SK-MEL-5 (cell line): ENCODE results near the gene SEMA4A. TPM values are rescaled to one million over a fixed set of nuclear protein-coding genes. Genes with fewer than 3 reads are reported as not detected.
"Not testable (repeated sequence)": the region's sequence is repeated elsewhere in the genome, so short reads cannot be mapped to it uniquely, and the experiment has no call there.

ENCODE experiments used
- DNase-seq: peaks from one replicate; pipeline ENCODE4 v3.0.0-alpha.2; 2016; ENCODE audit warnings: low read depth, low spot score
- in situ Hi-C: cut with HindIII; loops from 2 replicates; pipeline ENCODE4 v1.10.0; 2016; ENCODE audit warnings: low sequenced_read_pairs, high pct_unique_total_duplicates, low pct_unique_long_range_greater_than_20kb
- total RNA-seq: library from RNA; depleted of rRNA; stranded (reverse); fragments of >200 nt; shearing (Covaris generic); gene quantifications from 2 replicates; pipeline ENCODE4 v1.2.3, GENCODE V29; 2014

The SEMA4A gene
- total RNA-seq, 1 experiment from 2014 or later: 1.3 TPM

GRCh38 chr1:156200044-156200443 is 46.7 kb downstream of the SEMA4A start:
- no peak for DNase-seq
- in situ Hi-C loops: no loop called here

DNA sequence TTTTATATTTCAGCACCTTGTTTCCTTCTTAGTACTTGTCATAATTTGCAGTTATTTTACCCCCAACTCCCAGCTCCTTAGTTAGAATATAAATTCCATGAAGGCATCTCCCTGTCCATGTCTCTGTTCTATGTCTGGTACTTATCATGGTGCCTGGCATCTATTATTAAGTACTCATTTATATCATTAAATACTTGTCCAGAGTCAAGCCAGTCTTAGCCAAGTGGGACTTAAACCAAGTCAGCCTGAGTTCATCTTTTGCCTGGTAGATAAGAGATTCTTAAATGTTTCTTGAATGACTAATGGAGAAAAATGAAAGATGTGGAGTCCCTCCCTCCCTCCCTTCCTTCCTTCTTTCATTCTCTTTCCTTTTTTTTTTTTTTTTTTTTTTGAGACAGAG is 49.9 kb downstream of the SEMA4A start:
- no peak for DNase-seq
- in situ Hi-C loops: no loop called here

DNA sequence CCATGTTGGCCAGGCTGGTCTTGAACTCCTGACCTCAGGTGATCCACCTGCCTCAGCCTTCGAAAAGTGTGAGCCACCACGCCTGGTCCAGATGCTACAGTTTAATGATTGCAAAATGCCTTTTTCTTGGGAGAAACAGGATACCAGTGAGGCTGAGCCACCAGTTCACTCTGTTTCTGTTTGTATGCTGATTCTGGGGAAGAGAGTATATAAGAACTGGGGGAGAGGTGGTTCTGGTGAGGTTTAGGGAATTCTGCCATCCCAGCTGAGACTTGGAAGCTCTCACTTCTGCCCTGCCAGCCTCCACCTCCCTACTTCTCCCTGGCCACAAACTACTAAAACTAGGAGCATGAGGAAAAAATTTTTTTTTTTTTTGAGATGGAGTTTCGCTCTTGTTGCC is 51.3 kb downstream of the SEMA4A start:
- DNase-seq: no peak
- in situ Hi-C loops: no loop called here

DNA sequence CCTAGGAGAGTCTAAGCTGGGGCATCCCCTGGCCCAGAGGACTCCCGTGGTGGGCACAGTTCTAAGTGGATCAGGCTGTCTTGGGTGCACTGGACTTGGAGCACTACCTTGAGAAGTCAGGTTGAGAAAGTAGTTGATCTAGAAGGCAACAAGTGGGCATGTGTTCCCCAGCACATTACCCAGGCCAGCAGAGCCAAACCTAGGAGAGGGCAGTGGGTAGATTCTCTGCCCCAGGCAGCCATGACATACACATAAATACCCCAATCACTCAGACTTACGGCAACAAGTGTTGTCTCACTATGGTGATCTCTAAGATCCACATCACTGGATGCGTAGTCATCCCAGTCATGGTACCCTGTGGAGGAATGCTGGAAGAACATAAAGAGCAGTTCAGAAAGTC is 57.9 kb downstream of the SEMA4A start:
- in situ Hi-C loops: no loop called here
- DNase-seq: no peak

DNA sequence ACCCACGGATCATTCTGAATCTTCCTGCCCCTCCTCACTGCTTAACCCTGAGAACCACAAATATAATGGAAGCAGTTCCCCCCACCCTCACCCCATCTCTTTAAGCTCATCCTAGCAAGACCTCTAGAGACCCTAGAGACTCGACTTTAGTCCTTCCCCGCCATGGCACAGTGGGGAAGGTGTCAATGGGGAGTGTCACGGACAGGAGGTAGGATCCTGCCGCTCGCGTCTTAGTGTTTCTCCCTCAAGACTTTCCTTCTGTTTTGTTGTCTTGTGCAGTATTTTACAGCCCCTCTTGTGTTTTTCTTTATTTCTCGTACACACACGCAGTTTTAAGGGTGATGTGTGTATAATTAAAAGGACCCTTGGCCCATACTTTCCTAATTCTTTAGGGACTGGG is 58.7 kb downstream of the SEMA4A start:
- in situ Hi-C loops: no loop called here
- DNase-seq: no peak

DNA sequence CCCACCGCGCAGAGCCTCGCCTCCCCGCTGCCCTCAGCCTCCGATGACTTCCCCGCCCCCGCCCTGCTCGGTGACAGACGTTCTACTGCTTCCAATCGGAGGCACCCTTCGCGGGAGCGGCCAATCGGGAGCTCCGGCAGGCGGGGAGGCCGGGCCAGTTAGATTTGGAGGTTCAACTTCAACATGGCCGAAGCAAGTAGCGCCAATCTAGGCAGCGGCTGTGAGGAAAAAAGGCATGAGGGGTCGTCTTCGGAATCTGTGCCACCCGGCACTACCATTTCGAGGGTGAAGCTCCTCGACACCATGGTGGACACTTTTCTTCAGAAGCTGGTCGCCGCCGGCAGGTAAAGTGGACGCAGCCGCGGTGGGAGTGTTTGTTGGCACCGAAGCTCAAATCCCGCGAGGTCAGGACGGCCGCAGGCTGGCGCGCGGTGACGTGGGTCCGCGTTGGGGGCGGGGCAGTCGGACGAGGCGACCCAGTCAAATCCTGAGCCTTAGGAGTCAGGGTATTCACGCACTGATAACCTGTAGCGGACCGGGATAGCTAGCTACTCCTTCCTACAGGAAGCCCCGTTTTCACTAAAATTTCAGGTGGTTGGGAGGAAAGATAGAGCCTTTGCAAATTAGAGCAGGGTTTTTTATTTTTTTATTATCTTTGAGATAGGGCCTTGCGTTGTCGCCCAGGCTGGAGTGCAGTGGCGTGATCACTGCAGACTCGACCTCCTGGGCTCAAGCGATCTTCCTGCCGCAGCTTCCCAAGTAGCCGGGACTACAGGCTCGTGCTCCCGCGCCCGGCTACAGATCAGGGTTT is 59.7 kb downstream of the SEMA4A start, which contains the start of gene PMF1:
Gene PMF1 (plus strand): TSS at position 175 of the 811 bp plus-strand sequence. CDS start 9 bp downstream, at position 184.
- in situ Hi-C loops: no loop called here
- DNase-seq: peak; percentile 96

- DNase-seq: no peak
- in situ Hi-C loops: no loop called here
Measured at GRCh38 chr1:156213644-156213966, 60.2 kb downstream of the SEMA4A start.

DNA sequence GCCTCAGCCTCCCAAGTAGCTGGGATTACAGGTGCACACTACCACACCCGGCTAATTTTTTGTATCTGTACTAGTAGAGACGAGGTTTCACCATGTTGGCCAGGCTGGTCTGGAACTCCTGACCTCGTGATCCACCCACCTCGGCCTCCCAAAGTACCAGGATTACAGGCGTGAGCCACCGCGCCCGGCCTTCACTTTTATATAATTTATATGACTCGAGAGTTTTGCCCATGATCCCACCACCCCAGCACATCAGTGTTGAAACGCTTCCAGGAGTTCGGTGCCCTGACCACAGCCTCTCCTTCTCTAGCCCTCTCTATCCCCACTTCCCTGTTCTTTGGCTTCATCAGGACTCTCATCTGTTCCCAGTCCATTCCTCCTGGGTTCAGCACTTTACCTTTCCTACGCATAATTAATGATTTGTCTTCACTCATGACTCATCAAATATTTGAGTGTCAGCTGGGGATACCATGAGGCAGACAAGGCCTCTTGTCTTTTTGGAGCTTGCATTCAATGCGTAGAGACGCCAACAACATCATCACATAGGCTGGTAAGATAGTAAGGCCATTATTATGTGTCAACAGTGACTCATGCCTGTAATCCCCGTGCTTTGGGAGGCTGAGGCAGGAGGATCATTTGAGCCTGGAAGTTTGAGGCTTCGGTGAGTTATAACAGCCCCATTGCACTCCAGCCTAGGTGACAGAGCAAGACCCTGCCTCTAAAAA is 60.8 kb downstream of the SEMA4A start:
- DNase-seq: peak; percentile 92
- in situ Hi-C loops: no loop called here

GRCh38 chr1:156216361-156217086 is 63.1 kb downstream of the SEMA4A start:
- in situ Hi-C loops, DNase-seq: not testable (repeated sequence)

- in situ Hi-C loops: no loop called here
- DNase-seq: no peak
Measured at GRCh38 chr1:156217871-156218270, 64.5 kb downstream of the SEMA4A start.

- no peak for DNase-seq
- in situ Hi-C loops: no loop called here
Measured at GRCh38 chr1:156220226-156220625, 66.8 kb downstream of the SEMA4A start.

- in situ Hi-C loops: no loop called here
Measured at GRCh38 chr1:156221986-156222692, 68.8 kb downstream of the SEMA4A start.

DNA sequence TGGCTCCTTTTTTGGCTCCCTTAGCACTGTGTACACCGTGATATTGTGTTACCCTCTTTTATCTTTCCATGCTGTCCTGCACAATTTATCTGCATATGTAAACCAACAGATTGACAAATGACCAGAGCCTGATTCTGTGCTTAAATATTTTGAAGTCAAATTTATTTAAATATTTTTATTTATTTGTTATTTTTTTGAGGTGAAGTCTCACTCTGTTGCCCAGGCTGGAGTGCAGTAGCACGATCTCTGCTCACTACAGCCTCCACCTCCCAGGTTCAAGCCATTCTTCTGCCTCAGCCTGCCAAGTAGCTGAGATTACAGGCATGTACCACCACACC is 72.3 kb downstream of the SEMA4A start:
- DNase-seq: no peak
- in situ Hi-C loops: no loop called here

More at GRCh38 chr1:156221986-156222692, 68.8 kb downstream of the SEMA4A start:
- no peak for DNase-seq

DNA sequence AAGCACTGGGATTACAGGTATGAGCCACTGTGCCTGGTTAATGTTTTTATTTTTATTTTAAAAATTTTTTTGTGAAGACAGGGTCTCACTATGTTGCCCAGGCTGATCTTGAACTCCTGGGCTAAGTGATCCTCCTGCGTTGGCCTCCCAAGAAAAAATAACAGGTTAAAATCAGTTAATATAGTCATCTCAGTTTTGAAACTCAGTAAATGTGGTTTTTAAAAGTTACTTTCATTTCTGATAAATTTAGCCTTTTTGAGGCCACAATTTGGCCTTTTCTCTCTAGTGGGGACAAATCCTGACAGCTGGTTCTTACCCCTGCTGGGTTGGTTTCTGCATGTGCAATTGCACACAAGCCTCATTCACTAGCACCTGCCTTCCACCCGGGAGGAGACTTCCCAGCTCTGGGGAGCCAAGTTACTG is 72.7 kb downstream of the SEMA4A start:
- DNase-seq: no peak
- in situ Hi-C loops: no loop called here

DNA sequence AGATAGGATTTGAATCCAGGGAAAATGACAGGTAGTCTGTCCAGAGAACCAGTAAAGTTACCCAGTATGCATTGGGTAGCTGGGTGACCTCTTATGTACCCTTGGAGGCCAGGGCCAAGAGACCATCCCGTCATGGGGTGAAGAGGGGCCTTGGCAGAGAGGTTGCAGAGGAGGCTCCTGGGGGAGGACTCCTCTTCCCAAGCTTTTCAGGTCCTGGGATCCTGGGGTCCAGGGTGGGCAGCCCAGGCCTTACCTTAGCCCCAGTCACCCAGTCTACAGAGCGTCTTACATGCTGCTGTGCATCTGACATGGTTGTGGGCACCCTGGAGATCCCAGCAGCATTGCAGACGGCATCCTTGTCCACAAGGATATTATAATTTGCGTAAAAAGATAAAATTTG is 73.4 kb downstream of the SEMA4A start:
- no peak for DNase-seq
- in situ Hi-C loops: no loop called here
